ENCODE results near the gene LYSMD2.
A peak's percentile ranks its signal among the peaks of the same experiment; 100 is the strongest.
"Not testable (repeated sequence)": the region's sequence is repeated elsewhere in the genome, so short reads cannot be mapped to it uniquely, and the experiment has no call there.

The LYSMD2 gene, protein sequence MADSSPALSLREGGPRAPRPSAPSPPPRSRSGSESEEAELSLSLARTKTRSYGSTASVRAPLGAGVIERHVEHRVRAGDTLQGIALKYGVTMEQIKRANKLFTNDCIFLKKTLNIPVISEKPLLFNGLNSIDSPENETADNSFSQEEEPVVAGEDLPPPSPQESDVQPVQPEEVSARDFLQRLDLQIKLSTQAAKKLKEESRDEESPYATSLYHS

DNA sequence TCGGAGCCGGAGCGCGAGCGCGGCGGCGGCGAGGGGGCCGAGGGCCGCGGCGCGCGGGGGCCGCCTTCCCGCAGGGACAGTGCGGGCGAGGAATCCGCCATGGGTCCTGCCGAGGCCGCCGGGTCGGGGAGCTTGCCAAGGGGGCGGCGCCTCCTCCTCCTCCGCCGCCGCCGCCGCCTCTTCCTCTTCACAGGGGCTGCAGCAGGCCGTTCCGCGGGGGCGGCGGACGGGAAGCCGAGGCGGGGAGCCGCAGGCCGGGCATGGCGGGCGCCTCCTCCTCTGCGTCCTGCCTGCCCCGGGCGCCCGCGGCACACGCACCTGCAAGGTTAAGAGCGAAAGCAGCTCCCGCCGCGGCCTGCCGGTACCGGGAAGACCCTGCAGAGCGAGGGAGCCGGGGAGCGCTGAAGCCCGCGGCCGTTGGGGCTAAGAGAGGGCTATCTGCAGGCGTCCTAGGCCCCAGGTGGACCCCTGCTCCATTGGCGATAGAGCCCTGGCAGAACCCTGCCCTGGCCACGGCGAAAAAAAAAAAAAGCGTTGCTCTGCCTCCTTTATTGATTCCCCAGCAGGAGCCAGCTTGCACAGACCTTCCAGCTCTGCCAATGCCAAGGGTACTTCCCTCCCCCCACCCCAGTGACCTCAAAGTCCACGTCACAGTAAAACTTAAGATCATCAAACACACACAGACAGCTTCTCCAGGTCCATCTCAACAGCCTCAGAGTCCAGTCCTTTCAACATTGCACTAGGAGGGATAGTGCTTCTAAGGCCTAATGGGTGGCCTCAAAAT, at the start of gene LYSMD2:
TSS of gene LYSMD2 (minus strand) at position 134 of the 784 bp plus-strand sequence. CDS start at position 101, 33 bp downstream.
- DNase-seq, result peak; percentile 63

DNA sequence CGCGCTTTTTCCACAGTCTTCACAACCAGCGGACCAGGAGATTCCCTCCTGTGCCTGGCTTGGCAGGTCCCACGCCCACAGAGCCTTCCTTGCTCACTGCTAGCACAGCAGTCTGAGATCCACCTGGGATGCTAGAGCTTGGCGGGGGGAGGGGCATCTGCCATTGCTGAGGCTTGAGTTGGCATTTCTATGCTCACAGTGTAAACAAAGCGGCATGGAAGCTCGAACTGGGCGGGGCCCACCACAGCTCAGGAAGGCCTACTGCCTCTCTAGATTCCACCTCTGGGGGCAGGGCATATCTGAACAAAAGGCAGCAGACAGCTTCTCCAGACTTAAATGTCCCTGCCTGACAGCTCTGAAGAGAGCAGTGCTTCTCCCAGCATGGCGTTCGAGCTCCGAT, 49.7 kb upstream of the LYSMD2 start:
- DNase-seq, result not testable (repeated sequence)

DNA sequence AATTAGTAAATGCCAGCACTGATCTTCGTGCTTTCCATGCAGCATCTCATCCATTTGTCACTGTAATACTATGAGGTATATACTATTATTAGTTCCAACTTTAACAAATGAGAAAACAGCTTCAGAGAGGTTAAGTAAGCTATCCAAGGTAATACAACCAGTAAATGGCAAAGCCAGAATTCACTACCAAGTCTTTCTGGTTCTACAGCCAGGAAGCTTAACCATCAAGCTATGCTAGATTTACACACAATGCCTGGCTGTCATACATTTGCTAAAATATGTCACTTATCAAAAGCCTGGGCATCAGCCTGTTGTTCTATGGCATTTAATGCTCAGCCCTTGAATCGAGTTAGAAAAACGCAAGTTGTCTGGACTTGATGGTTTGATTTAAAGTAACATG, 46.5 kb upstream of the LYSMD2 start:
- DNase-seq, result no peak

DNA sequence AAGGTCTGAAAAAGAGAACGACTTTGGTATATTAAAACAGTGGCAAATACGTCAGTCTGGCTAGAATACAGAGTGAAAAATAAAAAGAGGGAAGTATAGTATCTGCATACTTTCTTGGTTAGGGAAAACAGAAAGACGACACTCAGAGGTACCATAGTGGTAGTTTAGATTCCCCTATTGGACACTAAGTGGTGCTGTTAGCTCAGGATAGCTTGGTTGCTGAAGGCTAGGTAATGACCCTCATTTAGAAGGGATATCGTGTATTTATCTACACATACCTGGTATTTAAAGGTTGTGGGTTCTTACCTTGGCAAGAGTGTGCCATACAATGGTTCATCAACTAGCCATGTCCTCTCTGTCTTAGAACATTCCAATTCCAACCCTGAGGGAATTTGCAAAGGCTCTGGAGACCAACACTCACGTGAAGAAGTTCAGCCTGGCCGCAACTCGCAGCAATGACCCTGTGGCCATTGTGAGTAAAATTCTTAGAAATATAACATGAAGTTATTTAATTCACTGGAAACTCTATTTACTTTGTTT, 45.0 kb upstream of the LYSMD2 start:
- no peak for DNase-seq

DNA sequence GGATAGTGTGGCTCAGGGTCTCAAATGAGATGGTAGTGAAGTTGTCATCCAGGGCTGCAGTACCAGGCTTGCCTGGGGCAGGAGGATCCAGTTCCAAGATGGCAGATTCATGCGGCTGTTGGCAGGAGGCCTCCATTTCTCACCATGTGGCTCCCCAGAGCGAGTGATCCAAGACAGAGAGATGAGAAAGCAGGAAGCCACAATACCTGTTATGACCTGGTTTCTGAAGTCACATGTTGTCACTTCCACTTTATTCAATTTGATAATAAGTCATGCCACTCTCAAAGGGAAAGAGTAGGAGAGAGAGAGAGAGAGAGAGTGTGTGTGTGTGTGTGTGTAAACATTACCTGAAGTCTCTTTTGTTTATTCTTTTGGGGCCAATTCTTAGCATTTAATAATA, 44.1 kb upstream of the LYSMD2 start:
- DNase-seq, result no peak

DNA sequence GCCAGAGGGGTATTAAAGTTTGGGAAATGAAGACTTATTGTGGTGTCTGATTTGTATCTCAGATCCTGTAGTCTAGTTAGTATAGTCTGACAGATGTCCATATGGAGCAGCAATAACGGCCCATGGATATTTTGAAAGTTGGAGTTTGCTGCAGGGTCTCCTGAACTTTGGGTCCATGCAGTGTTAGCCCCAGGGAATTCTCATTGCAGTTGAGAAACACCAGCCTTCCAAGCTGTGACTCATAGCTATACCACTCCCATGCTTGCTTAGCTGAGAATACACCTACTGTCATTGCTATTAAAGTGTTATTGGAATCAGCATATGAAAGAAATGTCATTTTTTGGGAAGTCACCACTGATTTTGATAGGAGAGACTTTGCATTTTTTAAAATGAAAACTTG, 43.2 kb upstream of the LYSMD2 start:
- DNase-seq, result no peak

DNA sequence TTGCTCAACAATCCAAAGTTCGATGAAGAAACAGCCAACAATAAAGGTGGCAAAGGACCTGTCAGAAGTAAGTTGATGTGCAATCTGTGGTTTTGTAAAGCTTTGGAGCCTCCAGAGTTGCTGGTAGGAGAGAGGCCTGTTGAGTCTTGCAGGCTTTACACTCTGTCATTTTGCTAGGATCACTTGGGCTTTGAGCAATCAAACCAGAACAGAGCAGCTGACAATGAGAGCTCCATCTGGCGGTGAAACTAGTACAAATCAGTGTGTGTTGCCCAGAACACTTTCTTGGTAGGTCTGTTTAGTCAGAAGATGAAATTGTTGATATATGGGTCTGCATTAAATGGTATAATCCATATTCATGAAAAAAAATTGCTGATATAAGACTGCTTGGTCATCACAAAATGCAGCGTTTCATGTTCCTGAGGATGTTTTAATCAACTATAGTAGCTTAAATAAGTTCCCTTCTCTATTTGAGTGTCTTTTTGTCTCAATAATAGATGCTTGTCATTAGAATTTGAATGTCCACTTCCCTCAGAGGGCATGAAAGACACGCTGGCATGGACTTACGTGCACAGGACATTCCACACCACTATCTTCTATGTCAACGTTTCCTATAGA, 39.6 kb upstream of the LYSMD2 start:
- peak; percentile 75 for DNase-seq

DNA sequence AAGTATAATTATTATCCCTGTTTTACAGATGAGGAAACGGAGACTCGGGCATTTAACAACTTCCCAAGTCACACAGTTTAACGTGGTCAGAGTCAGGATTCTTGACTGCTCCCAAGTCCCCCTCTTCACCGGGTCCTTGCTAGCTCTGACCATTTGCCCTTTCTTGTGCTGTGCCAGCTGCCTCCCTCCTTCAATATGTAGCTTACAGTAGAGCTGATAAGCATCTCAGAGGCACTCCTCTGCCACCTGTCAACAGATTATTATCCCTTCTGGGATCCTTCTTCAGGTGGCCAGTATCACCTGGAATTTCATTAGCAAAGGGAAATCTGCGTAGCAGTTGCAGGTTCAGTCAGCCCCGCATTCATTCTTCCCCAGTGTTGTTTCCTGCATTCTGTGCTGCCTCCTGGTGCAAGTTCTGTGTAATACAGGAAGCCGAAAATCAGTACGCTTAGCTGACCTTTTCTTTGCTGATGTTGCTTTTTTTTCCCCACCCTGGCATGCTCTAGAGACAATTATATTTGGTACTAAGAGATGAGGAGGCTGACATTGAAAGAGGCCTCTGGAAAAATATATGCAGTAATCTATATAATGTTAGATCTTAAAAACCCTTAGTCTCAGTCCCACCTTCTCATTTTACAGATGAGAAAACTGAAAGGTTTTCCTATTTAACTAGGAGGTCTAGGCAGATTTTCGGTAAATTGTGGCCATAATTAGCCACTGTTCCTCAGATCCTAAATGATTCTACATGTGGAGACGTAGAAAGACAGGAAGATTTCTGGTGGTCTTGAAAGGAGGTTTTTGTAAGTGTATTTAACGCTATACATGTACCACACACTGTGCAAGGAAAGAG, 38.7 kb upstream of the LYSMD2 start:
- DNase-seq, result peak; percentile 66

DNA sequence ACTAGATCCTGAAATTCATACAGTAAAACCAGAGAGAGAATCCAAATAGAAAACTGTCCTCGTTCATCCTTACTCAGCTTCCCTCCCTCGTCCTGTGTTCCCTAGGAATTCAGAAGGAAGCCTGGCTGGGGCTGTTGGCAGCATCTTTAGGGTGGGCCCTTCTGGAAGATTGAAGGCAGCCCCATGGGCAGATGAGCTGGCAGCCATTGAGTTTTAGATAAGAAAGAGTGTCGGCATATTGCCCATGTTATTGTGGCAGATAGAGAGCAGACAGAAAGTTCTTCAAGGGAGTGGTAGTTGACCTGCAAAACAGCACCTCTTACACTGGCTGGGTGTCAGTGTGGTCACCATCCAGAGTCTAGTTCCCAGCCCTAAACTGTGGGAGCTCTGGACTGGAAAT, 37.5 kb upstream of the LYSMD2 start:
- DNase-seq, result no peak

DNA sequence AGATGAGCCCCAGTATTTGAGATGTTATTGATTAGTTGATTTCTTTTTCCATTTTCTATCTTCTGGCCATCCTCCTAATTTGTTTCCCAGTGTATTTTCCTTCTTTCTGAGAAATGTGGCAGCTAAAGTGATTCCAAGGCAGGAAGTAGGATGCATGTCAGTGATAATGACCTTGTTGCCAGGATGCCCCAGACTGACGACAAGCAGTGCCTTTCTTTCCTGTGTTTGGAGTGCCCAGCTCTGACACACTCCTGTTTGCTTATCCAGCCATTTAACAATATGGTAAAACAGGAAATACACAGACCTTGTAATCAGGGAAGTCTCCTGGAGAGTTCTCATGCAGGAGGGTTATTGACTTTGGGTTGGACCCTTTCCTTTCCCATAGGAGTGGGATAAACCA, 34.3 kb upstream of the LYSMD2 start:
- DNase-seq, result no peak

DNA sequence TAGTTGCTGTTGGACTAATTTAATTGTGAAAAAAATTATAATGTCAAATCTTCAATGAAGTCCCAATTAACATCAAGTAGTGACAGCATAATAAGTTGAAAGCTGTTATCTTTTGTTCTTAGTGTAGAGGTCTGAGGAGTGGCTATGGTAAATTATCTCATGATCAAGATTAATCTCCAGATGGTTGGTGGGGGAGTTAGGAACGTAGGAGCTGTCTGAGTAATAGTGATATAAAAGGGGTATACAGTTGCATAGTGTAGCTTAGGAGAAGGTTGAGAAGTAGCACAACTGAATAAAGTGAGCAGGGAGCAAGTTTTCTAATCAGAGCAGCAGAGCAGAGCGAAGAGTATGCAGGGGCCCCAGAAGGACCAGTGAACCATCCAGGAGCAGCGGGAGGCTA, 33.4 kb upstream of the LYSMD2 start:
- DNase-seq, result no peak

DNA sequence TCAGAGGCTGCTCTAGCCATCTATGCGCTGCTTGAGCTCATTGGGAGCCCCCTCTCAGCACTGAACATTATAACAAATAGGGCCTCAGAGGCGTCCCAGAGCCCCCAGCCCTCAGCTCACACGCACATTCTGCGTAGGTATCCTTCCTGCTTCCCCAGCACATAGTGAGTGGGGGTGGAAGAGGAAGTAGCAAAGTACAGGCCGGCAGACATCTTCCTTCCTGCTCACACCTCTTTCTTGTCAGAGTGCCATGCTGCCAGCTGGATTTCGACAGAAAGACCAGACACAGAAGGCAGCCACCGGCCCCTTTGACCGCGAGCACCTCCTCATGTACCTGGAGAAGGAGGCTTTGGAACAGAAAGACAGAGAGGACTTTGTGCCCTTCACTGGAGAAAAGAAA, 30.6 kb upstream of the LYSMD2 start:
- no peak for DNase-seq

DNA sequence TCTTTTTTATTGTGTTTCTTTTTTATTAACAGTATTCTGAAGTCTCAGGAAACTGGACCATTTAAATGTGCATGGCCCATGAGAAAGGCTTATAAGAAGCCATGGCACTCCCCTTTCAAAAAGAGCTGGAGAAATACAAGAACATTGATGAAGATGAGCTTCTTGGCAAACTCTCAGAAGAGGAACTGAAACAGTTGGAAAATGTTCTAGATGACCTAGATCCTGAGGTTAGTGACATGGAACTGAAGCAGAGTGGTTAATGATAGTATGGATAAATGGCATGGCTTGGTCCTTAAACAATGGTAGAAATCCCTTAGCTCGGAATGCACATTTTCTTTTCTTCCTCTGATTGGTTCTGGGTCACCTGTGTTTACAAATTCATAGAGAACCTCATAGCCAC, 28.9 kb upstream of the LYSMD2 start:
- no peak for DNase-seq

DNA sequence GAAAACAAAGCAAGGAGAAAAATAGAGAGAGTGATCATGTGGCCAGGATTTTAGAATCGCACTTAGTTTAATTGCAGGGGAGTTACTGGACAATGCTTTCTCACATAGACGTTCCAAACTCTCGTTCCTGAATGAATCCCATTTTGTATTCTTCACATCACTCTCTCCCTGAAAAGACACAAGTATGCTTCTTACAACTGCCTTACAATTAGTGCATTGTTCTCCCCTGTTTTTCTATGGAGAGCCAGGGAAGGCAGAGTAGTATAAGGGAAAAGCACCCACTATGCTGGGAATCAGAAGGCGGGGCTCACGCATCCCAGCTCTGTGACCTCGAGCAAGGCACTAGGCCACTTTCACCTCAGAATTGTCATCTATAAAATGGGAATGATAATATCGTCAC, 28.3 kb upstream of the LYSMD2 start:
- DNase-seq, result no peak

DNA sequence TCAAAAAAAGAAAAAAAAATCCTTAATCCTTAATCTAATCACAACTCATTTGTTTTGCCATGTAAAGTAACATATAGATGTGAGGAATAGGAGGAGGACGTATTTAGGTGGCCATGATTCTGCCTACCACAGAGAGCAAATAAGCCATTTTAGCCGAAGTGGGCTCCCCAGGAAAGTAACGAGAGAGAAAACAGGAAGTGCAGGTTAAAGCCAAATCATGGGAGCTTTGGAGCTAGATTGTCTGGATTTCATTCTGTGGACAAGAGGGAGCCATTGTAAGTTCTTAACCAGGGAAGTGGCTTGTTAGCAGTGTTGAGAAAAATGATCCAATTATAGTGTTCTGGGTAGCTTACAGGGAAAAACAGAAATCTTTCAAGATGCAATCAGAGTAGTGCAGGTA, 23.4 kb upstream of the LYSMD2 start:
- DNase-seq, result no peak

DNA sequence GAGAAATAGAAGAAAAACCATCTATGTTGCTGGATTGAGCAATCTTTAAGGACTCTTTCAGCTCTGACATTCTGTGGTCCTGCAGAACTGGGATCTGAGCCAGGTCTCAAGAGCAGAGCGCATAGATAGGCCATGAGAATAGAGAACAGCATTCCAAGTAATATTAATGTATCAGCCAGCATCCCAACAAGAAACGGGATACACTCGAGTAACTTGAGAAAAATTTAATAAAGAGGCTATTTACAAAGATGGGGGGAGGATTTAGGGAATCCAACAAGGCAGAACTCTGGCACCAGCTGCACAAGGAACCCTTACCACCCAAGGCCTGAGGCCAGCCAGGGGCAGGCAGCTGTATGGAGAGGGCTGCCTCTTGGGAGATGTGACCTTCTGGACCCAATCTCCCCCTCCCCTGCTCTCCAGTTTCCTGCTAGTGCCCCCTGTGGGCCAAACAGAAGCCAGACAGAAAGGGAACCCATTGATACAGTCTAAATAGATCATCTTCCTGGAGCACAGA, 22.2 kb upstream of the LYSMD2 start:
- DNase-seq, result peak; percentile 32

DNA sequence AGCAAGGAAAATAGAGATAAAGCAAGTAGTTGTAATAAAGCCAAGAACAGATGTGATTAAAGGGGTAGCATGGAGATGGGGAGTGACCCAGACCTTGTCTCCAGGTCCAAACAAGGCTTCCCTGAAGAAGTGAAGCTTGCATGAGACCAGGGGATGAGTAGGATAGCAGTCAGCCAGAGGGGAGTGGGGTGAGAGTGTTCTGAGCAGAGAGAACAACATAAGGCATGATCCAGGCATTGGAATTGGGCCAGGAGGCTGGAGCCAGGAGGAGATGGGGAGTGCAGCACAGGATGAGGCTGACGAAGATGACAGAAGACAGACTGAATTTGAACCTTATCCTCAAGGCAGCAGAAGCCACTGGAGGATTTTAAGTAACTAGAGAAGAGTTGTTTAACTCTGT, 21.2 kb upstream of the LYSMD2 start:
- peak; percentile 71 for DNase-seq

DNA sequence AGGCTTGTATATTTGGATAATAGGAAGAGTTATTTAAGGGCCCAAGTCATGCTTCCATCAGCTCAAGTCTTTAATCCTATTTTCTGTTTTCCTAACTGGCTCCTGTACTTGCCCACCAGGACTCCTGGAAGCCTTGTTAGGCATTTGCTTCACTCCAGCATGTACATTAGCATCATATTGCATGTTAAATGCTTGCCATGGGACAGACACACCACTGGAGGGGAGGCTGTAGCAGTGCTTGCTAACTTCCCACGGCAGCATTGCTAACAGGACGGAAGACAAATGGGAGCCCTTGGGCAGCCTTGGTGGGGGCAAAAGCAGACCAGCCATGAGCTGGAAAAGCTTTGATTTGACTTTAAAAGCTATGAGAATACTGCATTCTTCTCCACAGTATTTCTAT, 20.0 kb upstream of the LYSMD2 start:
- DNase-seq, result no peak

DNA sequence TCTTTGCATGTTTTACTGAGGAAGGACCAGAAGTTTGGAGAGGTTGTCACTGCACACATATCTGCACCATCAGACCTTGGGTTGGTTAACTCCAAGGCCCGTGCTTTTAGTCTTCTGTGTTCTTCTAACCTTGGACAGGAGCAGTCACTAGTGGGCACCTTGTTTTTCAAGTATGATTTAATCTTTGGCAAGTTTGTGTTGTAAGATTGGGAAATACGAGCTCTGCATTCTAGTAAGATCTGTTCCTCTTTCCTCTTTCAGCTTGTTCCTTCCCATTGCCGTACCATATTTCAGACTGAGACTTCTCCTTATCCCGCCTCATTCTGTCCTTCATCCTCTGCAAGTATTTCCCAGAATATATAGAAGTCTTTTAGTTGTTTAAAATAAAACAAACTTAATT, 19.0 kb upstream of the LYSMD2 start:
- no peak for DNase-seq

DNA sequence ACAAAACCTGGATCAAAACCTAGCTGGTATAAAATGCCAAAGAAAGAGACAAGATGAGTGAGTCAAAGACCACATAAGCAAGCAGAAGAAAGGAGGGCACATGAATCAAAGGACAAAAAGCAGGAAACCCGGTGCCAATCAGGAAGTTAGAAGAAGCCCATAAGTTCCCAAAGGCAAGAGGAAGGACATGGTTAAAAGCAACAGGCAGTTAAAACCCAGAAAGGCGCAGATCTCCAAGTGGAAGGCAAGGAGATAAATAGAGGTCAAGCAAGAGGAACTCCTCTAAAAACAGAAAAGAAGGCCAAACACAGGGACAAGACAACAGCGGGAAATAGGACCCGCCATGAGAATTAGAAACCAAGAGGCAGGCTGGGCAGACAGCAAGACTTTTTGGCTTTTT, 18.3 kb upstream of the LYSMD2 start:
- no peak for DNase-seq

DNA sequence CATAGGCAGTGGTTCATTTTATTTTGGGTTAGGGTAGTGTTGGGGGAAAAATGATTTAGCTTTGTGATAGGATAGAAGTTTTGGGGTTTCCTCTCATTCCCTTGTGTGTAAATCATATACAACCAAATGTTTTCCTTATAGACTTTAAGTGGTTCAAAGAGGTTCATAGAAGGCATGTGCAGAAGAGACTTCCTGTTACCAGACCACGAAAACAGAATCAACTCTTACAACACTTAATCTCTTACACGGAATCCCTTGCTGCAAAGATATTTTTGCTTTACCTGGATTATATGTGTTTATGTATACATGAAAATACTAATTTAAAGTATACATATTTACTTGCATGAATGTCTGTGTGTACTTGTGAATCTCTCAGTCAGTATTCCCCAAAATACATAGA, 16.8 kb upstream of the LYSMD2 start:
- DNase-seq, result no peak

DNA sequence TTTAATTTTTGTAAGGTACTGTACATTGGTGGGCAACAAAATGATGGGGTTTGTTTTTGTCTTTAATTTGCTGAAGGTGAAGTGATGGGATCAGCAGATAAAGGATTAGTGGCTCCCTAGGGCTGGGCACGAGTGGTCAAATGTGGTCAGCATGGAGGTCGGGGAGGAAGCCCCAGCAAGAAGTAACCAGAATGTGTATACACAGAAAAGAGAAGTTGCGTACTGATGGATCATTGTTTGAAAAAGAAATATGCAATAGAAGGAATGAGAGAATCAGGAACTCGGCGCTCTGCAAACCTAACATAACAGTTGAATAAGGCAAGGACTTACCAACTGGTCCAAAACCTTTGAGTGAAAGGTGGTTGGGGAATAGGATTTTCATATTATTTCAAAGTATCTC, 15.4 kb upstream of the LYSMD2 start:
- DNase-seq, result no peak
